HG02981 (cell line): ENCODE results near the gene THAP11.
A peak's percentile ranks its signal among the peaks of the same experiment; 100 is the strongest.

Experiments
- ATAC-seq: cut with Tn5 transposase; IDR thresholded peaks from one replicate; pipeline ENCODE4 v1.9.1; 2021; ENCODE audit warnings: mild to moderate bottlenecking, moderate library complexity; ENCODE audit not compliant: unreplicated experiment

THAP11 gene

GRCh38 chr16:67841816-67842508, at the start of gene THAP11:
Gene THAP11 (plus strand): TSS chr16:67842320. CDS start chr16:67842555, 235 bp downstream.
- ATAC-seq = peak; percentile 43

GRCh38 chr16:67796099-67796718, 45.9 kb upstream of the THAP11 start:
- no peak for ATAC-seq

DNA sequence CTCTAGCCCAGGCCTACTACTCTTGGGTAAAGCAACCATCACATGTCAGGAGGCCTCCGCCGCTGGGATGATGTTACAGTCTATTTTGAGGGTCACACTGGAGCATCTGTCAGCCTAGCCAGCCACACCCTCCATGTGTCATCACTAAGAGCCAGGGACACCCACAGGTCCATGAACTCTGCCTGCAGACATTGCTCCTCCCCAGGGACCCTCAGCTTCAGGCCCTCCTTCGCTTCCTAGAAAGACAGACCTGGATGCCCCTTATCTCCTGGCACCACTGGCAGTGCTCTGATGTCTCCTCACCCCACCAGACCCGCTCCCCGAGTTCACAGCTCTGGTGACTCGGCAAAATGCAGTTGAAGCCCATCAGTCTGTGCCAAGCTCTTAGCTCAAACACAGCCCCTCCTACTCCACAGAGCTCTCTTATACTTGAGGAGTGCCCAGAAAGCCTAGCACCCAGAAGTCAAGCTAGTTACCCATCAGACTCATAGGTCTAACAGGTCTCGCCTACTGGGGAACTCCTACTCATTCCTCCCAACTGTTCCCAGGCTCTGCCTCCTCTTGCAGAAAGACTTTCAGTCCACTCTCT, 41.7 kb upstream of the THAP11 start:
- no peak for ATAC-seq

DNA sequence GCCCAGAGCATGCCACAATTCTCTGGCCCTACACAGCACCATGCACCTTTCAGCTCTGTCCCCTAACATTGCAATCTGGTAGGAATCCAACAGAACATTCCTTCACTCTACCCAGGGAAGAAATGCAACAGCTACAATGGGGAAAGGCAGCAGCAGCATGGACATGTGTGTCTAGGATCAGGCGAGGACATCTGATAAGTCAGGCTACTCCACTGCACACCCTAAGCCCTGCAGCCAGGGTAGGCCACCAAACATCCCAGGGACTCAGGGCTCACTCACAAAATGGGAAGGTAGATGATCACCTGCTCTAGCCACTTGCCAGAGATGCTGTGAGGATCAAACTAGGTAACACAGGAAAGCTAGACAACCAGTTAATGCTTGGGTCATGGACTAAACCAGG, 40.9 kb upstream of the THAP11 start:
- ATAC-seq = no peak

GRCh38 chr16:67801883-67802282, 40.2 kb upstream of the THAP11 start:
- no peak for ATAC-seq

GRCh38 chr16:67803894-67804293, 38.2 kb upstream of the THAP11 start:
- no peak for ATAC-seq

GRCh38 chr16:67804853-67805542, 37.1 kb upstream of the THAP11 start:
- ATAC-seq = no peak

- no peak for ATAC-seq
Observed at GRCh38 chr16:67805718-67806427, 36.2 kb upstream of the THAP11 start.

DNA sequence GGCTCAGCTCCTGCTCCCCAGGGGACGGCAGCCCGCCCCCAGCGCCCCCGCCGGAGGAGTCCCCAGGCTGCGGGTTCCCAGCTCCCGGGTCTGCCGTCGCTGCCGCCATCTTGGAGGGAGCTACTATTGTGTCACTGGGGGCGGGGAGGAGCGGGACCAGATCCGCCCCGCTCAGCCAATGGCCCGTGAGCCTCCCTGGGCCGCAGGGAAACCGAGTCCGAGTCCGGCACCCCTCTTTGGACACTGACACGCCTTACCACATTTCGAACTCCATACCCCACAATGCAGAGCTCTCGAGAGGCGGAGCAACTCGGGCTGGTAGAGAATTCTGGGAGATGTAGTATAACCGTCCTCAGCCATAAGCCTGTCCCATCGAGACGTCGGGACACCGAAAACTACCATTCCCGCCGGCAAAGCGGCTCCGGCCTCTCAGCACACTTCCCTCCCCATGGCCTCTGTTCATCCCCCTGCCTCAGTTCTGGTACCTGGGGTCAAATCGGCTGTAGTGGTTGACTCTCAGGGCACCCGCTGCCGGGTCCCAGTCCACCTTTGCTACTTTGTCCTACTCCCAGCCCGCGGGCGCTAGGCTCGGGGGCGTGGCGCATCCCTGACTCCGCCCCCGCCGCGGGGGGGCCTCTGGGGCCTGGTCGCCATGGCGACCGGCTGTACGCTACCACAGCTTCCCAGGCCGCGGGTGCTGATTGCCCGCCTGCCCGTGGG, 35.5 kb upstream of the THAP11 start, which contains the start of the genes RANBP10 and TSNAXIP1:
Gene RANBP10, minus strand, starts transcription at position 133 of the 720 bp plus-strand sequence. Its CDS starts 24 bp downstream, at position 109.
Gene TSNAXIP1, plus strand, starts transcription at position 462 of the 720 bp plus-strand sequence. CDS start 261 bp downstream, outside the sequence.
- peak; percentile 81 for ATAC-seq

DNA sequence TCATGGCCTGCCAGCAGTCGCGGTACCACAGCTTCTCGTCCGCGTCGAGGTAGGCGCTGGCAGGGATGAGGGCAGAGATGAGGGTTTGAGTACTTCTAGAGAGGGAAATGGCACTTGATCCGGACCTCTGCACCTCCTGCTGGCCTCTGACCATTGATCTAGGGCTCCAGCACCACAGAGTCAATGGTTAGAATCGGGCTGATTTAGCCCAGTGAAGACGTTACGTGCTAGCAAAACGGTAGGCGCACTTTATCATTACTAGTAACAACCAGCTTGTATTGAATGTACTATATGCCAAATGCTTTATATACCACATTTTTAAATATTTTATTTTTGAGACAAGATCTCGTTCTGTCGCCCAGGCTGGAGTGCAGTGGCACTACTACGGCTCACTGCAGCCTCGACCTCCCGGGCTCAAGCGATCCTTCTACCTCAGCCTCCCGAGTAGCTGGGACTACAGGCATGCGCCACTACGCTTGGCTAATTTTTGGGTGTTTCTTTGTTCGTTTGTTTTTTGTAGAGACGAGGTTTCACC, 34.9 kb upstream of the THAP11 start:
- ATAC-seq = peak; percentile 0

DNA sequence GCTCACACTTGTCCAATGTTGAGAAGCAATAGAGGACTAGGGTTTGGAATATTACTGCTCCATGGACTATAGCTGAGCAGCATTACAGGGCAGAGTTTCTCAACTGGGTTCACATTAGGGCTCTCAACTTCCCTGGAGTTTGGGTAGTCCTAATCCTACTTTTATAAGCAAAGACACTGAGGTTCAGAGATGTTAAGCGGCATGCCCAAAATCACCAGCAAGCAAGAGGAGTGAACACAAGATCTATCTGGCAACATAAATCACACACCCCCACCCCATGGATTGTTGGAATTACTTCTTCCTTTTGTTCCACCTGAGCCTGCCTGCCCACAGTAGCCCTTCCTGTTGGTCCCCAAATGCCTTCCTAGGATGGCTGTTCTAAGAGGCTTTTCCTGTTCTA, 30.2 kb upstream of the THAP11 start:
- no peak for ATAC-seq

DNA sequence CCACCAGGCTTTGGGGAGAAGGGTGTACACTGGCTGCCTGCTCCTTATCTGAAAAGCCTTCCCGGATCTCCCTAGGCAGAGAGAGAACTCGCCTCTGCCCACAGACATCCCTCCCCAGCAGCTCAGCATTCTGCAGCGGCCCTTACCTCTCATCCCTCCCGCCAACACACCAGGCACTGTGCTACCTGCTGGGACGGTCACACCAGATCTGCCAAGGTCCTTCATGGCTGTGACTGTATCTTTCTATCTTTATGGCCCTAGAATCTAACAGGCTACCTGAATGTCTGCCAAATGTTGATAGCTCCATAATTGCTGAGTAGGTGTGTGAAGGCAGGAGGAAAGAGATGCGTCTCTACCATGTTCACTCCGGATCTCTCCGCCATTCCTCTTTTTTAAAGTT, 27.6 kb upstream of the THAP11 start:
- no peak for ATAC-seq

- no peak for ATAC-seq
Observed at GRCh38 chr16:67820608-67821259, 21.4 kb upstream of the THAP11 start.

DNA sequence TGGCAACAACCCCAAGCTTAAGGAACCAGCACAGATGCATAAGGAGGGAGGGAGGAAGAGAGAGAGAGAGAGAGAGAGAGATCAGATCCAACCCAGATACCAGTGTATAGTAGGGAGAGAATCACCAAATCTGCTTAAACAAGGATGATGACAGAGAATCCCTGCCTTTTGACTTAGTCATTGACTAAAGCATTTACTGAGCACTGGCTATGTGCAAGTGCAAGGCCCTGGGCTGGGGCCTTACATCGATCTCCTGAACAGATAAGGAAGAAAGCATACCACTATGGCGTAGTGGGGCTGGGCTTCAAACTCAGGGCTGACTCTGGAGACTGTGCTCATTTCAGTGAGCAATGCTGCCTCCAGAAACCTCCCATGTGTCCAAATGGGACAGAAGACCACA, 19.6 kb upstream of the THAP11 start:
- no peak for ATAC-seq

GRCh38 chr16:67825119-67825518, 17.0 kb upstream of the THAP11 start:
- no peak for ATAC-seq

DNA sequence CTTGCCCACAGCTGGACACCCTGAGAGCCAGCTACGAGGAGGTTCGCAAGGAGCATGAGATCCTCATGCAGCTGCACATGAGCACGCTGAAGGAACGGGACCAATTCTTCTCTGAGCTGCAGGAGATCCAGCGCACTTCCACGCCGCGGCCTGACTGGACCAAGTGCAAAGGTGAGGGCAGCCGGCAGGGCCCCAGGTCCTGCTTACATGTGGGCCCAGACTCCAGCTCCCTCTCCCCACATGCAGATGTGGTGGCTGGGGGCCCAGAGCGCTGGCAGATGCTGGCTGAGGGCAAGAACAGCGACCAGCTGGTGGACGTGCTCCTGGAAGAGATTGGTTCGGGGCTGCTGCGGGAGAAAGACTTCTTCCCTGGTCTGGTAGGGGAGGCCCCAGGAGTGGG, 16.2 kb upstream of the THAP11 start:
- no peak for ATAC-seq

GRCh38 chr16:67828651-67829050, 13.5 kb upstream of the THAP11 start:
- no peak for ATAC-seq

DNA sequence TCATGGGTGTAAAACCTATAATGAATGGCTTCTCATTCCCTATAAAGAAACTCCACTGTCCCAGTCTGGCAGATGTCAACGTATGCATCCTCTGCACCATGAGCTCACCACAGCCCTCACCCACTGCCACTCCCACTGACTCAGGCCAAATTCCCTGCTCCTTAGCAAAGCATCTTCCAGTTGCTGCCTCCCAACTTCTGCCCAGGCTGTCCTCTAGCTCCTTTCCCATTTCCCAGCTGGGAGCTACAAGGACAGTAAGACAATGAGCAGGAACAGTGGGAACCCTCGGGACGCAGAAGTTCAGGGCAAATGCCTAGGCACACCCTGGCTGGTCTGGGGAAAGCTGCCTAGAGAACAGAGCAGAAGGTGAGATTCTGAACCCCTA, 9.1 kb upstream of the THAP11 start:
- no peak for ATAC-seq
